Testis (tissue), 2 donors: ENCODE data around the gene TPPP2.

Source experiments
- POLR2A ChIP-seq: fragments of 450-650 bp; IDR thresholded peaks from one replicate; pipeline ENCODE4 v1.6.1; 2017; ENCODE audit warnings: antibody characterized with exemption, mild to moderate bottlenecking, moderate library complexity
- TF ChIP-seq, protein P1 (sequence below), 3 experiments: fragments of 450-650 bp in 2 of 3; fragments of 200-600 bp in 1 of 3; sonication (generic) in 1 of 3; IDR thresholded peaks; one replicate each; pipeline ENCODE4 v1.5.1; 2016 to 2019; ENCODE audit warnings: antibody characterized with exemption in 3 of 3, mild to moderate bottlenecking in 2 of 3, moderate library complexity in 1 of 3

DNA sequence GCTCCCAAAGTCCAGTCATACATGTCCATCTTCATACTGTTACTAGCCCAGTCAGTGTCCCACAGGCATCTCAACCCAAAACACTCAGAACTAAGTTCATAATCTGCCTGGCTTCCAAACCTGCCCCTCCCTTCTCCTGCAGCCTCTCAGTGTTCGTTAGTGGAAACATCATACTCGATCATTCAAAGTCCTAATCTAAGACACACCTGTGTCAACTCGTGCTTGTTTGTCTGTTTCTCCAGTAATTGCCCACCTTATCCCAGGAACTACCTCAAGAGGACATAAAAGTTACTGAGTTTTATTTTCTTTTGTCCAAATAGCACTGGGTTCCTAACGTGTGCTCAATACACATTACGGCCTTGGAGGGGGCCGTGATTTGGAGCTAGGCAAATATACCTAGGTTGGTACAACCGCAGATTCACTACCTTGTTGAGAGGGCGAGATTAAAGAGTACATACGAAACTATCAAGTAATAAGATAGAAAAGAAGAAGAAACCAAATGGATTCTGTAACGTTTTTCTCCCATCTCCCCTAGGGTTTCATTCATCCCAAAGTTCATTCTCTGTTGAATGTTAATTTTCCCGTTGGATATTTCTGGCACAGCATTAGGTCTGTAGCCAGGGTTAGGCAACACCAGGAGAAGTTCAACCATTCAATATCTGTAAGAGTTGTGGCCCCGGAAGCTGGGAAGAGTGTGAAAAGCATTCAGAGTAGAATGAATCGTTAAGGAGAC lies 30.8 kb downstream of the TPPP2 start:
- TF ChIP-seq, protein P1, sequence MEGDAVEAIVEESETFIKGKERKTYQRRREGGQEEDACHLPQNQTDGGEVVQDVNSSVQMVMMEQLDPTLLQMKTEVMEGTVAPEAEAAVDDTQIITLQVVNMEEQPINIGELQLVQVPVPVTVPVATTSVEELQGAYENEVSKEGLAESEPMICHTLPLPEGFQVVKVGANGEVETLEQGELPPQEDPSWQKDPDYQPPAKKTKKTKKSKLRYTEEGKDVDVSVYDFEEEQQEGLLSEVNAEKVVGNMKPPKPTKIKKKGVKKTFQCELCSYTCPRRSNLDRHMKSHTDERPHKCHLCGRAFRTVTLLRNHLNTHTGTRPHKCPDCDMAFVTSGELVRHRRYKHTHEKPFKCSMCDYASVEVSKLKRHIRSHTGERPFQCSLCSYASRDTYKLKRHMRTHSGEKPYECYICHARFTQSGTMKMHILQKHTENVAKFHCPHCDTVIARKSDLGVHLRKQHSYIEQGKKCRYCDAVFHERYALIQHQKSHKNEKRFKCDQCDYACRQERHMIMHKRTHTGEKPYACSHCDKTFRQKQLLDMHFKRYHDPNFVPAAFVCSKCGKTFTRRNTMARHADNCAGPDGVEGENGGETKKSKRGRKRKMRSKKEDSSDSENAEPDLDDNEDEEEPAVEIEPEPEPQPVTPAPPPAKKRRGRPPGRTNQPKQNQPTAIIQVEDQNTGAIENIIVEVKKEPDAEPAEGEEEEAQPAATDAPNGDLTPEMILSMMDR (IDR thresholded peaks at IDR 0.05), result no peak
- TF ChIP-seq POLR2A, result no peak
